K562 (cell line): ENCODE data around the gene LAMA3. TPM values are rescaled to one million over a fixed set of nuclear protein-coding genes. Genes with fewer than 3 reads are reported as not detected.

Experiments
- ATAC-seq: fragments of 200-7000 bp; cut with Tn5 transposase; 3 replicates; pipeline ENCODE4 v1.9.1; 2020; ENCODE audit warnings: moderate library complexity
- BruUV-seq: library from RNA; stranded (reverse); fragments of 400-500 nt; replicated peaks from 2 replicates; lab custom pipeline; 2021; lab: Mats Ljungman, UMichigan
- CTCF ChIA-PET: fragments of 300-600 bp; formaldehyde crosslinking; extraction: SDS; loops from one replicate; lab custom pipeline; 2021; ENCODE audit warnings: low intra/inter-chr PET ratio; lab: Yijun Ruan, JAX
- POLR2A ChIA-PET: fragments of 300-600, 350-650 bp; sonication (Branson Sonifier 250); formaldehyde crosslinking; extraction: SDS; loops from one replicate; lab custom pipeline; 2021; ENCODE audit warnings: antibody characterized with exemption, inconsistent platforms; lab: Yijun Ruan, JAX
- DNase-seq, 4 experiments: peaks; one replicate each; pipeline versions ENCODE4 v3.0.0 to v3.0.0-alpha.2; 2011 to 2018; ENCODE audit warnings: low spot score in 3 of 4, mixed read lengths in 3 of 4; ENCODE audit errors: extremely low read depth in 1 of 4
- FAIRE-seq: peaks from 2 replicates; lab custom pipeline; 2011; peaks lifted over from hg19 to GRCh38; lab: Jason Lieb, UNC
- H2AFZ ChIP-seq: 2 replicates; pipeline ENCODE4 v1.6.0; 2011; ENCODE audit warnings: low read depth, low read length, control low read depth, inconsistent platforms
- H3K27ac ChIP-seq: fragments of 200-600 bp; 3 replicates; pipeline ENCODE4 v1.8.0; 2011; ENCODE audit warnings: low read depth, mild to moderate bottlenecking, control low read depth, inconsistent platforms, low read length, moderate library complexity, mixed read lengths; ENCODE audit errors: extremely low read depth
- H3K27me3 ChIP-seq, 2 experiments: fragments of 300-600 bp in 1 of 2; 2 replicates in 1 of 2; 3 replicates in 1 of 2; pipeline versions ENCODE4 v1.6.0 to v1.8.0; 2011; ENCODE audit warnings: inconsistent platforms in 2 of 2, low read length in 2 of 2, mild to moderate bottlenecking in 1 of 2, mixed read lengths in 1 of 2, moderate library complexity in 1 of 2; ENCODE audit not compliant: control insufficient read depth in 2 of 2, insufficient read depth in 2 of 2
- H3K36me3 ChIP-seq: fragments of 300-600 bp; 3 replicates; pipeline ENCODE4 v1.8.0; 2011; ENCODE audit warnings: mild to moderate bottlenecking, low read length, inconsistent platforms; ENCODE audit not compliant: control insufficient read depth, insufficient read depth
- H3K4me1 ChIP-seq, 2 experiments: fragments of 200-600 bp in 1 of 2; replicated peaks in 1 of 2; 2 replicates in 1 of 2; 3 replicates in 1 of 2; pipeline versions ENCODE4 v1.5.1 to v1.8.0; 2011; ENCODE audit warnings: inconsistent platforms in 2 of 2, low read length in 2 of 2, mild to moderate bottlenecking in 1 of 2, mixed read lengths in 1 of 2, moderate library complexity in 1 of 2; ENCODE audit not compliant: control insufficient read depth in 2 of 2, insufficient read depth in 2 of 2
- H3K4me2 ChIP-seq: 2 replicates; pipeline ENCODE4 v1.6.1; 2011; ENCODE audit warnings: low read length, control low read depth, inconsistent platforms, mixed read lengths; ENCODE audit not compliant: insufficient read depth
- H3K4me3 ChIP-seq: fragments of 200-600 bp; sonication (generic), shearing (Covaris generic); 2 replicates; pipeline ENCODE4 v1.5.1; 2016; ENCODE audit warnings: control low read depth, inconsistent platforms
- H3K79me2 ChIP-seq: fragments of 200-600 bp; 3 replicates; pipeline ENCODE4 v1.8.0; 2011; ENCODE audit warnings: low read length, inconsistent platforms; ENCODE audit not compliant: control insufficient read depth, insufficient read depth
- H3K9ac ChIP-seq, 2 experiments: 2 replicates each; pipeline versions ENCODE4 v1.6.0 to v1.6.1; 2011; ENCODE audit warnings: low read depth in 2 of 2, low read length in 2 of 2, control low read depth in 1 of 2, inconsistent platforms in 1 of 2, mild to moderate bottlenecking in 1 of 2, mixed read lengths in 1 of 2; ENCODE audit not compliant: insufficient read depth in 1 of 2
- H3K9me1 ChIP-seq: one replicate; pipeline ENCODE4 v1.6.0; 2011; ENCODE audit warnings: inconsistent platforms, mild to moderate bottlenecking, low read length, moderate library complexity; ENCODE audit not compliant: control insufficient read depth, insufficient read depth
- H3K9me3 ChIP-seq: replicated peaks from 2 replicates; pipeline ENCODE4 v1.5.1; 2011; ENCODE audit warnings: low read depth, low read length, inconsistent platforms; ENCODE audit not compliant: control insufficient read depth, insufficient read depth
- H4K20me1 ChIP-seq: replicated peaks from 2 replicates; pipeline ENCODE4 v1.6.1; 2011; ENCODE audit warnings: low read length, inconsistent platforms, mixed read lengths; ENCODE audit not compliant: control insufficient read depth, insufficient read depth
- BHLHE40 ChIP-seq: IDR thresholded peaks from 2 replicates; pipeline ENCODE4 v1.6.1; 2011; ENCODE audit warnings: low read length, improper control_type of control experiment
- ERF ChIP-seq: fragments of 450-650 bp; formaldehyde crosslinking; IDR thresholded peaks from 2 replicates; pipeline ENCODE4 v1.4.0; 2020; ENCODE audit warnings: mild to moderate bottlenecking, mixed read lengths
- ZC3H4 ChIP-seq: sonication (generic); formaldehyde crosslinking; IDR thresholded peaks from 2 replicates; pipeline ENCODE4 v1.9.0; 2021; ENCODE audit warnings: missing genetic modification reagents, borderline replicate concordance
- ZNF699 ChIP-seq: fragments of 250-450 bp; sonication (Bioruptor Pico); IDR thresholded peaks from 2 replicates; pipeline ENCODE4 v1.8.0; 2021; ENCODE audit warnings: mild to moderate bottlenecking, moderate library complexity; ENCODE audit not compliant: insufficient replicate concordance
- WGBS: fragments of 100-300 bp; shearing (Covaris generic); methylation state at CpG from one replicate; pipeline ENCODE4 v1.1.6; 2016; ENCODE audit warnings: low coverage, mixed read lengths; ENCODE audit not compliant: insufficient coverage; ENCODE audit errors: missing lambda C conversion rate; 5-methylcytosine and 5-hydroxymethylcytosine counted together
- in situ Hi-C: fragments of 300-500 bp; cut with MboI; formaldehyde crosslinking; loops from 4 replicates; pipeline ENCODE4 v1.15.0; 2018; ENCODE audit warnings: inconsistent platforms, mixed read lengths
- intact Hi-C: fragments of 100-400 bp; cut with micrococcal nuclease; formaldehyde crosslinking; loops from 2 replicates; pipeline ENCODE4 v1.14.2; 2022
- polyA plus RNA-seq, 8 experiments: library from polyadenylated mRNA; depleted of rRNA in 4 of 8; stranded (reverse) in 5 of 8; unstranded in 3 of 8; fragments of >200 nt; fragmentation: Nextera tagmentation in 2 of 8; fragmentation: Illumina TruSeq in 1 of 8; extraction: Ambion mirVana in 2 of 8; extraction: Trizol in 1 of 8; gene quantifications; 2 replicates each; pipeline versions ENCODE4 v1.2.1 to v1.2.3, GENCODE V29; 2011 to 2014; ENCODE audit warnings: inconsistent platforms in 1 of 8, missing spikeins in 1 of 8
- total RNA-seq, 7 experiments: library from RNA; depleted of rRNA in 6 of 7; stranded (reverse); fragments of >200 nt in 6 of 7; fragmentation: Illumina TruSeq in 2 of 7; extraction: Trizol in 2 of 7; gene quantifications; 2 replicates each; pipeline versions ENCODE4 v1.2.1 to v1.2.3, GENCODE V29; 2011 to 2021; ENCODE audit warnings: low replicate concordance in 1 of 7

The LAMA3 gene
- total and polyA plus RNA-seq, 9 of the 15 experiments (the other 6 are each of a cell fraction or from before 2014, with no cell fraction given) = 0.07 TPM; not detected in 8

DNA sequence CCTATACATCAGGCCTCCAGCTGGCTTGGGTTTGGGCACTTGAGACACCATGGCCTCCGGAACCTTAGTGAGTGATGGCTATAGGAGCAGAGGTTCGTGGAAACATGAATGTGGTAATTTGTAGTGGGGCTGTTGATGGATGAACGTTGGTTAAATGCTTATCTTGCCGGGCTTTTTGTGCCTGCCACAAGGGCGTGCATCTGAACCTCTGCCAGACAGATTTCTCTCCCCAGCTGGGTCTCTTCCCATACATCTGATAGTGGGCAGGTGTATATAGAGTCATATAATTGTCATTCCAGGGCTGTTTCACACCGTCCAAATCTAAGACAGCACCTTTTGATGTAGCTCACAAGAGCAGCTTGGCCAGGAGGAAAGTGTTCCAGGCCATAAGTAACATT, 14.7 kb downstream of the LAMA3 start:
- Histone ChIP-seq H3K9ac (no peak overlapping the region), H3K9me3 (no peaks in the 10 kb centered on the region), H3K4me3 (no peak overlapping the region), H3K27ac (no peak overlapping the region), H3K79me2 (no peaks in the 10 kb centered on the region), H2AFZ (no peak overlapping the region), H4K20me1 (no peaks in the 10 kb centered on the region), H3K4me2 (no peak overlapping the region; the same call in 1 of the 2 replicates), H3K9me1 (no peaks in the 10 kb centered on the region), H3K36me3 (no peaks in the 10 kb centered on the region), H3K4me1 (peaks cover 0 to 4% of the 10 kb centered on the region in 2 experiments; a peak in 1 of 5 replicates), H3K27me3 (peaks cover 15 to 25% of the 10 kb centered on the region in 2 experiments)
- ChIA-PET CTCF (interaction anchor here (0.9 to 1.1 kb wide), 2 partner anchors 113 to 215 kb away, joined by 3 to 5 read pairs; no protein-coding TSS in a partner anchor), POLR2A (interaction anchor here (0.7 to 1.0 kb wide), 2 partner anchors 32 to 64 kb away, joined by 4 read pairs; no protein-coding TSS in a partner anchor)
- ATAC-seq = no peak
- under 1% methylated on average over 6 of the region's 6 CpGs for WGBS
- FAIRE-seq = no peak
- DNase-seq = no peak
- no peak for TF ChIP-seq ZNF699 (CRISPR knock-in tag)
- TF ChIP-seq ZC3H4 (CRISPR knock-in tag) = no peak
- BruUV-seq = no TSS peak
- in situ Hi-C loops (no loop called here), intact Hi-C loops (loop anchor here (1.0 to 5.0 kb wide), 4 partner anchors 82 to 892 kb away; no protein-coding TSS in a partner anchor)

DNA sequence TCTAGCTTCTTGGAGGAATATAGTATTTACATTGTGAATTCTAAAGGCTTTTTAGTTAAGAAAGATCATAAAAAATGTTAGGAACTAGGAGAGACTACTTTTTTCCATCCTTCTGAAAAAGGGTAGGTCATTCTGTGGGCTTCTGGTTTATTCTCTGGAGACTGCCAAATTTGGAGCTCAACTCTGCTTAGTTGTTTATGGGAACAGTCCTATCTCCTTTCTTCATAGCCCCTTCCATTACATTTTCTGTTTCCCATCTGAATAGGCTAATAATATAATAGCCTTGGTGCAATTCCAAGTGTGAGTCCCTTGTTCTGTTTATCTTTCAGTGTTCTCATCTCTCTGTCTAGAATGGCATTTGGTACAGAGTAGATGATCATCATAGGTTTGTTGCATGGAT, 15.6 kb downstream of the LAMA3 start:
- H3K79me2 ChIP-seq = no peaks in the 10 kb centered on the region

More for the DNA sequence above, 15.6 kb downstream of the LAMA3 start:
- Histone ChIP-seq H3K9me1 (no peaks in the 10 kb centered on the region), H3K36me3 (no peaks in the 10 kb centered on the region), H2AFZ (no peak overlapping the region), H4K20me1 (no peaks in the 10 kb centered on the region), H3K4me1 (peaks cover 0 to 7% of the 10 kb centered on the region in 2 experiments; a peak in 1 of 5 replicates), H3K9me3 (no peaks in the 10 kb centered on the region), H3K4me3 (no peak overlapping the region), H3K27me3 (peaks cover 13 to 19% of the 10 kb centered on the region in 2 experiments), H3K4me2 (no peak overlapping the region), H3K27ac (no peak overlapping the region), H3K9ac (no peak overlapping the region)
- BruUV-seq = no TSS peak
- intact Hi-C loops (loop anchor here (5.0 kb wide), 1 partner anchor 893 kb away; no protein-coding TSS in a partner anchor), in situ Hi-C loops (no loop called here)
- DNase-seq (no peak), FAIRE-seq (no peak), ATAC-seq (no peak)
- no peak for TF ChIP-seq ERF (CRISPR knock-in tag)
- TF ChIP-seq BHLHE40 = no peak
- POLR2A ChIA-PET = no interaction called here
- CTCF ChIA-PET = no interaction called here
